Measurements from ENCODE around the gene SORCS2.

Gene SORCS2

GRCh38 chr4:7192252-7193029 is at the start of gene SORCS2:
SORCS2 (plus strand) TSS chr4:7192538.
- TF ChIP-seq FOXP2 (optimal IDR thresholded peaks at IDR 0.05; ENCODE audit: control extremely low read depth, extremely low read length, insufficient read depth) (no peak), EZH2 (IDR thresholded peaks at IDR 0.05) (no peak), POLR2AphosphoS5 (IDR thresholded peaks at IDR 0.05; ENCODE audit: borderline replicate concordance, low read depth, low read length) (no peak)
- Histone ChIP-seq H3K4me3 (no peak within 1 kb of the TSS), H3K9ac (ENCODE audit: insufficient read length) (no peak within 1 kb of the TSS), H3K27ac (no peak within 1 kb of the TSS), H3K36me3 (ENCODE audit: insufficient read depth, low read length) (no peaks in the 10 kb centered on the region), H3K9me3 (ENCODE audit: low read depth, low read length) (no peaks in the 10 kb centered on the region)
- no peak for DNase-seq (ENCODE audit: low read depth, low spot score)

GRCh38 chr4:7144374-7145290 is 47.7 kb upstream of the SORCS2 start:
- H3K9me3 ChIP-seq (ENCODE audit: low read depth, low read length): no peaks in the 10 kb centered on the region
- no peak overlapping the region for H3K27ac ChIP-seq
- H3K9ac ChIP-seq (ENCODE audit: insufficient read length): no peak overlapping the region
- H3K36me3 ChIP-seq (ENCODE audit: insufficient read depth, low read length): no peaks in the 10 kb centered on the region
- no peak for TF ChIP-seq EZH2 (IDR thresholded peaks at IDR 0.05)
- no peak for TF ChIP-seq POLR2AphosphoS5 (IDR thresholded peaks at IDR 0.05; ENCODE audit: borderline replicate concordance, low read depth, low read length)
- no peak for TF ChIP-seq FOXP2 (optimal IDR thresholded peaks at IDR 0.05; ENCODE audit: control extremely low read depth, extremely low read length, insufficient read depth)
- H3K4me3 ChIP-seq: no peak overlapping the region
- no peak for DNase-seq (ENCODE audit: low read depth, low spot score)

- TF ChIP-seq POLR2AphosphoS5 (IDR thresholded peaks at IDR 0.05; ENCODE audit: borderline replicate concordance, low read depth, low read length) (no peak), FOXP2 (optimal IDR thresholded peaks at IDR 0.05; ENCODE audit: control extremely low read depth, extremely low read length, insufficient read depth) (no peak), EZH2 (IDR thresholded peaks at IDR 0.05) (no peak)
Measured at GRCh38 chr4:7145291-7145934, 46.9 kb upstream of the SORCS2 start.

GRCh38 chr4:7146059-7146785 is 46.1 kb upstream of the SORCS2 start:
- no peak for DNase-seq (ENCODE audit: low read depth, low spot score)
- TF ChIP-seq POLR2AphosphoS5 (IDR thresholded peaks at IDR 0.05; ENCODE audit: borderline replicate concordance, low read depth, low read length) (no peak), EZH2 (IDR thresholded peaks at IDR 0.05) (no peak), FOXP2 (optimal IDR thresholded peaks at IDR 0.05; ENCODE audit: control extremely low read depth, extremely low read length, insufficient read depth) (no peak)
- H3K36me3 ChIP-seq (ENCODE audit: insufficient read depth, low read length): no peaks in the 10 kb centered on the region
- no peak overlapping the region for H3K27ac ChIP-seq
- no peaks in the 10 kb centered on the region for H3K9me3 ChIP-seq (ENCODE audit: low read depth, low read length)
- no peak overlapping the region for H3K4me3 ChIP-seq
- no peak overlapping the region for H3K9ac ChIP-seq (ENCODE audit: insufficient read length)

More at GRCh38 chr4:7145291-7145934, 46.9 kb upstream of the SORCS2 start:
- Histone ChIP-seq H3K9ac (ENCODE audit: insufficient read length) (no peak overlapping the region), H3K9me3 (ENCODE audit: low read depth, low read length) (no peaks in the 10 kb centered on the region), H3K36me3 (ENCODE audit: insufficient read depth, low read length) (no peaks in the 10 kb centered on the region), H3K27ac (no peak overlapping the region), H3K4me3 (no peak overlapping the region)
- no peak for DNase-seq (ENCODE audit: low read depth, low spot score)

- TF ChIP-seq POLR2AphosphoS5 (IDR thresholded peaks at IDR 0.05; ENCODE audit: borderline replicate concordance, low read depth, low read length) (no peak), FOXP2 (optimal IDR thresholded peaks at IDR 0.05; ENCODE audit: control extremely low read depth, extremely low read length, insufficient read depth) (no peak), EZH2 (IDR thresholded peaks at IDR 0.05) (no peak)
- H3K27ac ChIP-seq: no peak overlapping the region
- no peaks in the 10 kb centered on the region for H3K9me3 ChIP-seq (ENCODE audit: low read depth, low read length)
- H3K36me3 ChIP-seq (ENCODE audit: insufficient read depth, low read length): no peaks in the 10 kb centered on the region
- DNase-seq (ENCODE audit: low read depth, low spot score): no peak
- H3K4me3 ChIP-seq: no peak overlapping the region
- no peak overlapping the region for H3K9ac ChIP-seq (ENCODE audit: insufficient read length)
Measured at GRCh38 chr4:7146786-7147115, 45.6 kb upstream of the SORCS2 start.

- no peak for DNase-seq (ENCODE audit: low read depth, low spot score)
- Histone ChIP-seq H3K9me3 (ENCODE audit: low read depth, low read length) (no peaks in the 10 kb centered on the region), H3K9ac (ENCODE audit: insufficient read length) (no peak overlapping the region), H3K27ac (no peak overlapping the region), H3K36me3 (ENCODE audit: insufficient read depth, low read length) (no peaks in the 10 kb centered on the region), H3K4me3 (no peak overlapping the region)
- no peak for TF ChIP-seq POLR2AphosphoS5 (IDR thresholded peaks at IDR 0.05; ENCODE audit: borderline replicate concordance, low read depth, low read length)
- TF ChIP-seq FOXP2 (optimal IDR thresholded peaks at IDR 0.05; ENCODE audit: control extremely low read depth, extremely low read length, insufficient read depth): no peak
- no peak for TF ChIP-seq EZH2 (IDR thresholded peaks at IDR 0.05)
Measured at GRCh38 chr4:7147261-7147660, 45.1 kb upstream of the SORCS2 start.

- H3K36me3 ChIP-seq (ENCODE audit: insufficient read depth, low read length): no peaks in the 10 kb centered on the region
- no peak overlapping the region for H3K27ac ChIP-seq
- H3K9ac ChIP-seq (ENCODE audit: insufficient read length): no peak overlapping the region
- DNase-seq (ENCODE audit: low read depth, low spot score): no peak
- no peak overlapping the region for H3K4me3 ChIP-seq
- H3K9me3 ChIP-seq (ENCODE audit: low read depth, low read length): no peaks in the 10 kb centered on the region
- no peak for TF ChIP-seq EZH2 (IDR thresholded peaks at IDR 0.05)
- TF ChIP-seq FOXP2 (optimal IDR thresholded peaks at IDR 0.05; ENCODE audit: control extremely low read depth, extremely low read length, insufficient read depth): no peak
- no peak for TF ChIP-seq POLR2AphosphoS5 (IDR thresholded peaks at IDR 0.05; ENCODE audit: borderline replicate concordance, low read depth, low read length)
Measured at GRCh38 chr4:7147661-7148310, 44.6 kb upstream of the SORCS2 start.

Measured in SK-N-MC (cell line).